ENCODE measurements around the gene C19orf81.

GRCh38 chr19:50659318-50660087, 10.3 kb downstream of the C19orf81 start:
- TF ChIP-seq CTCF (IDR thresholded peaks at IDR 0.05; ENCODE audit: low read depth, low read length) (no peak), POLR2A (IDR thresholded peaks at IDR 0.05; ENCODE audit: extremely low read depth, insufficient read length) (no peak), MYC (IDR thresholded peaks at IDR 0.05; ENCODE audit: low read depth, low read length) (no peak), MAX (IDR thresholded peaks at IDR 0.05; ENCODE audit: low read depth, low read length) (no peak)

Data from NB4 (cell line).